Measurements from ENCODE around the gene CACNB3.

The CACNB3 gene

GRCh38 chr12:48775299-48775698 is 43.0 kb upstream of the CACNB3 start:
- no peaks in the 10 kb centered on the region for H4K20me1 ChIP-seq (ENCODE audit: control insufficient read depth, insufficient read depth, low read depth, low read length)
- H3K27me3 ChIP-seq (ENCODE audit: control insufficient read depth, low read length) = no peaks in the 10 kb centered on the region
- no peaks in the 10 kb centered on the region for H3K9me3 ChIP-seq (ENCODE audit: control insufficient read depth, insufficient read depth, low read length)
- TF ChIP-seq EZH2phosphoT487 (IDR thresholded peaks at IDR 0.05; ENCODE audit: borderline replicate concordance, low read length) = no peak
- TF ChIP-seq CTCF (IDR thresholded peaks at IDR 0.05; ENCODE audit: low read depth, low read length, poor library complexity, severe bottlenecking) = no peak
- H3F3A ChIP-seq (ENCODE audit: control insufficient read depth, insufficient read depth) = no peaks in the 10 kb centered on the region
- no peak overlapping the region for H3K4me2 ChIP-seq (ENCODE audit: low read length)
- H3K9me2 ChIP-seq (replicated peaks; ENCODE audit: control insufficient read depth, low read length) = no peaks in the 10 kb centered on the region
- H3K27ac ChIP-seq (ENCODE audit: low read depth, low read length) = no peak overlapping the region
- H3K4me1 ChIP-seq (ENCODE audit: control insufficient read depth, low read length) = peaks cover 6% of the 10 kb centered on the region; the same call in 1 of the 2 replicates
- H3K79me2 ChIP-seq (ENCODE audit: control insufficient read depth, low read length) = no peaks in the 10 kb centered on the region
- H3K4me3 ChIP-seq (ENCODE audit: low read length) = no peak overlapping the region
- H3K36me3 ChIP-seq (ENCODE audit: control insufficient read depth, low read length) = no peaks in the 10 kb centered on the region

- Histone ChIP-seq H3K4me1 (ENCODE audit: control insufficient read depth, low read length) (peaks cover 6% of the 10 kb centered on the region; the same call in 1 of the 2 replicates), H3K79me2 (ENCODE audit: control insufficient read depth, low read length) (no peaks in the 10 kb centered on the region), H3K9me3 (ENCODE audit: control insufficient read depth, insufficient read depth, low read length) (no peaks in the 10 kb centered on the region), H3F3A (ENCODE audit: control insufficient read depth, insufficient read depth) (no peaks in the 10 kb centered on the region), H3K27me3 (ENCODE audit: control insufficient read depth, low read length) (no peaks in the 10 kb centered on the region), H3K9me2 (replicated peaks; ENCODE audit: control insufficient read depth, low read length) (no peaks in the 10 kb centered on the region), H3K27ac (ENCODE audit: low read depth, low read length) (no peak overlapping the region), H3K36me3 (ENCODE audit: control insufficient read depth, low read length) (no peaks in the 10 kb centered on the region), H3K4me3 (ENCODE audit: low read length) (no peak overlapping the region), H4K20me1 (ENCODE audit: control insufficient read depth, insufficient read depth, low read depth, low read length) (no peaks in the 10 kb centered on the region), H3K4me2 (ENCODE audit: low read length) (no peak overlapping the region)
- no peak for TF ChIP-seq EZH2phosphoT487 (IDR thresholded peaks at IDR 0.05; ENCODE audit: borderline replicate concordance, low read length)
- TF ChIP-seq CTCF (IDR thresholded peaks at IDR 0.05; ENCODE audit: low read depth, low read length, poor library complexity, severe bottlenecking) = no peak
These were observed 42.2 kb upstream of the CACNB3 start for GRCh38 chr12:48775991-48776649.

- TF ChIP-seq EZH2phosphoT487 (IDR thresholded peaks at IDR 0.05; ENCODE audit: borderline replicate concordance, low read length) (no peak), CTCF (IDR thresholded peaks at IDR 0.05; ENCODE audit: low read depth, low read length, poor library complexity, severe bottlenecking) (no peak)
- Histone ChIP-seq H3K36me3 (ENCODE audit: control insufficient read depth, low read length) (no peaks in the 10 kb centered on the region), H3K4me2 (ENCODE audit: low read length) (no peak overlapping the region)
These were observed 41.3 kb upstream of the CACNB3 start for GRCh38 chr12:48776956-48777355.

More at GRCh38 chr12:48776956-48777355, 41.3 kb upstream of the CACNB3 start:
- no peaks in the 10 kb centered on the region for H3F3A ChIP-seq (ENCODE audit: control insufficient read depth, insufficient read depth)
- H3K9me2 ChIP-seq (replicated peaks; ENCODE audit: control insufficient read depth, low read length) = no peaks in the 10 kb centered on the region
- no peaks in the 10 kb centered on the region for H3K9me3 ChIP-seq (ENCODE audit: control insufficient read depth, insufficient read depth, low read length)
- no peaks in the 10 kb centered on the region for H3K79me2 ChIP-seq (ENCODE audit: control insufficient read depth, low read length)
- no peaks in the 10 kb centered on the region for H3K27me3 ChIP-seq (ENCODE audit: control insufficient read depth, low read length)
- no peak overlapping the region for H3K27ac ChIP-seq (ENCODE audit: low read depth, low read length)
- H3K4me3 ChIP-seq (ENCODE audit: low read length) = no peak overlapping the region
- peaks cover 6% of the 10 kb centered on the region; the same call in 1 of the 2 replicates for H3K4me1 ChIP-seq (ENCODE audit: control insufficient read depth, low read length)
- H4K20me1 ChIP-seq (ENCODE audit: control insufficient read depth, insufficient read depth, low read depth, low read length) = no peaks in the 10 kb centered on the region

All from DOHH2 (cell line).